Prostate gland (tissue), 2 donors: ENCODE results near the gene TERB1. TPM values are rescaled to one million over a fixed set of nuclear protein-coding genes. Genes with fewer than 3 reads are reported as not detected.

Experiments
- DNase-seq: peaks from one replicate; pipeline ENCODE4 v3.0.0-alpha.2; 2019; ENCODE audit warnings: low spot score
- H3K27ac ChIP-seq, 2 donors: fragments of 200-600 bp; sonication (generic); 2 replicates each; pipeline ENCODE4 v1.5.1; 2017 to 2019
- H3K27me3 ChIP-seq: fragments of 200-600 bp; sonication (generic); replicated peaks from 2 replicates; pipeline ENCODE4 v1.5.1; 2019; ENCODE audit not compliant: insufficient read depth
- H3K36me3 ChIP-seq, 2 donors: fragments of 200-600 bp; sonication (generic); 1 replicate in 1 of 2; 2 replicates in 1 of 2; pipeline versions ENCODE4 v1.5.1 to v1.8.1; 2017 to 2019
- H3K4me1 ChIP-seq: fragments of 200-600 bp; sonication (generic); replicated peaks from 2 replicates; pipeline ENCODE4 v1.5.1; 2019
- H3K4me3 ChIP-seq, 2 donors: fragments of 200-600 bp; sonication (generic); 2 replicates each; pipeline ENCODE4 v1.5.1; 2017 to 2019
- H3K9me3 ChIP-seq: fragments of 200-600 bp; sonication (generic); 2 replicates; pipeline ENCODE4 v1.5.1; 2017
- CTCF ChIP-seq, 4 experiments: fragments of 200-600 bp in 2 of 4; fragments of 450-650 bp in 2 of 4; sonication (generic) in 2 of 4; IDR thresholded peaks; 1 replicate in 3 of 4; 2 replicates in 1 of 4; pipeline ENCODE4 v1.5.1; 2016 to 2019; ENCODE audit warnings: antibody characterized with exemption in 4 of 4, mild to moderate bottlenecking in 2 of 4, moderate library complexity in 2 of 4
- POLR2A ChIP-seq: fragments of 450-650 bp; IDR thresholded peaks from one replicate; pipeline ENCODE4 v1.6.1; 2016; ENCODE audit warnings: antibody characterized with exemption, mild to moderate bottlenecking
- POLR2AphosphoS5 ChIP-seq: sonication (generic); formaldehyde crosslinking; IDR thresholded peaks from one replicate; pipeline ENCODE4 v1.6.1; 2017; ENCODE audit warnings: antibody characterized with exemption
- WGBS: methylation state at CpG from one replicate; pipeline ENCODE4 v1.1.5; 2018; 5-methylcytosine and 5-hydroxymethylcytosine counted together
- intact Hi-C: fragments of 100-400 bp; cut with DNase I; formaldehyde crosslinking; loops from one replicate; pipeline ENCODE4 v1.14.2; 2022
- total RNA-seq, 2 donors: library from RNA; depleted of rRNA; stranded (reverse); fragments of >200 nt; gene quantifications; one replicate each; pipeline ENCODE4 v1.1.0, GENCODE V29; 2016

The TERB1 gene
- total RNA-seq, 2 donors from 2014 or later: 2.1 TPM; not detected in 1

GRCh38 chr16:66714654-66715307 is 86.6 kb downstream of the TERB1 start:
- no peaks in the 10 kb centered on the region for H3K36me3 ChIP-seq
- H3K9me3 ChIP-seq: no peaks in the 10 kb centered on the region
- TF ChIP-seq CTCF (IDR thresholded peaks at IDR 0.05): no peak
- TF ChIP-seq POLR2A: no peak
- no peak for TF ChIP-seq POLR2AphosphoS5
- WGBS: 41% methylated on average over 6 of the region's 6 CpGs
- no peak overlapping the region for H3K4me3 ChIP-seq
- no peak for DNase-seq
- H3K4me1 ChIP-seq: no peaks in the 10 kb centered on the region
- intact Hi-C loops: no loop called here
- no peak overlapping the region for H3K27ac ChIP-seq
- H3K27me3 ChIP-seq: no peaks in the 10 kb centered on the region

- WGBS: 81% methylated on average over 6 of the region's 6 CpGs
- Histone ChIP-seq H3K9me3 (no peaks in the 10 kb centered on the region), H3K27me3 (no peaks in the 10 kb centered on the region), H3K36me3 (no peaks in the 10 kb centered on the region), H3K4me3 (no peak overlapping the region), H3K4me1 (no peaks in the 10 kb centered on the region), H3K27ac (no peak overlapping the region)
- DNase-seq: no peak
- no peak for TF ChIP-seq CTCF (IDR thresholded peaks at IDR 0.05)
- TF ChIP-seq POLR2A: no peak
- TF ChIP-seq POLR2AphosphoS5: no peak
- intact Hi-C loops: no loop called here
Measured at GRCh38 chr16:66714062-66714461, 87.3 kb downstream of the TERB1 start.

- no peaks in the 10 kb centered on the region for H3K27me3 ChIP-seq
- H3K36me3 ChIP-seq: no peaks in the 10 kb centered on the region
- DNase-seq: no peak
- no peak overlapping the region for H3K4me3 ChIP-seq
- no peak for TF ChIP-seq POLR2AphosphoS5
- TF ChIP-seq CTCF (IDR thresholded peaks at IDR 0.05): no peak
- TF ChIP-seq POLR2A: no peak
- 35% methylated on average over 2 of the region's 2 CpGs for WGBS
- no peaks in the 10 kb centered on the region for H3K9me3 ChIP-seq
- intact Hi-C loops: no loop called here
- no peak overlapping the region for H3K27ac ChIP-seq
- H3K4me1 ChIP-seq: no peaks in the 10 kb centered on the region
Measured at GRCh38 chr16:66713076-66713475, 88.3 kb downstream of the TERB1 start.

GRCh38 chr16:66712512-66712911 is 88.9 kb downstream of the TERB1 start:
- intact Hi-C loops: no loop called here
- Histone ChIP-seq H3K4me3 (no peak overlapping the region), H3K27me3 (no peaks in the 10 kb centered on the region), H3K4me1 (no peaks in the 10 kb centered on the region), H3K36me3 (no peaks in the 10 kb centered on the region), H3K27ac (no peak overlapping the region), H3K9me3 (no peaks in the 10 kb centered on the region)
- no peak for DNase-seq
- no peak for TF ChIP-seq POLR2AphosphoS5
- TF ChIP-seq CTCF (IDR thresholded peaks at IDR 0.05): no peak
- TF ChIP-seq POLR2A: no peak

- no peak for TF ChIP-seq CTCF (IDR thresholded peaks at IDR 0.05)
- TF ChIP-seq POLR2AphosphoS5: no peak
- no peak for TF ChIP-seq POLR2A
- DNase-seq: no peak
- intact Hi-C loops: no loop called here
- Histone ChIP-seq H3K4me3 (no peak overlapping the region), H3K4me1 (no peaks in the 10 kb centered on the region), H3K36me3 (no peaks in the 10 kb centered on the region), H3K9me3 (no peaks in the 10 kb centered on the region), H3K27ac (no peak overlapping the region), H3K27me3 (no peaks in the 10 kb centered on the region)
Measured at GRCh38 chr16:66711581-66711980, 89.8 kb downstream of the TERB1 start.
